ENCODE results near the gene PTGER1. TPM values are rescaled to one million over a fixed set of nuclear protein-coding genes. Genes with fewer than 3 reads are reported as not detected.
"Not testable (repeated sequence)": the region's sequence is repeated elsewhere in the genome, so short reads cannot be mapped to it uniquely, and the experiment has no call there.

PTGER1 gene, protein sequence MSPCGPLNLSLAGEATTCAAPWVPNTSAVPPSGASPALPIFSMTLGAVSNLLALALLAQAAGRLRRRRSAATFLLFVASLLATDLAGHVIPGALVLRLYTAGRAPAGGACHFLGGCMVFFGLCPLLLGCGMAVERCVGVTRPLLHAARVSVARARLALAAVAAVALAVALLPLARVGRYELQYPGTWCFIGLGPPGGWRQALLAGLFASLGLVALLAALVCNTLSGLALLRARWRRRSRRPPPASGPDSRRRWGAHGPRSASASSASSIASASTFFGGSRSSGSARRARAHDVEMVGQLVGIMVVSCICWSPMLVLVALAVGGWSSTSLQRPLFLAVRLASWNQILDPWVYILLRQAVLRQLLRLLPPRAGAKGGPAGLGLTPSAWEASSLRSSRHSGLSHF
- total RNA-seq, result not detected

DNA sequence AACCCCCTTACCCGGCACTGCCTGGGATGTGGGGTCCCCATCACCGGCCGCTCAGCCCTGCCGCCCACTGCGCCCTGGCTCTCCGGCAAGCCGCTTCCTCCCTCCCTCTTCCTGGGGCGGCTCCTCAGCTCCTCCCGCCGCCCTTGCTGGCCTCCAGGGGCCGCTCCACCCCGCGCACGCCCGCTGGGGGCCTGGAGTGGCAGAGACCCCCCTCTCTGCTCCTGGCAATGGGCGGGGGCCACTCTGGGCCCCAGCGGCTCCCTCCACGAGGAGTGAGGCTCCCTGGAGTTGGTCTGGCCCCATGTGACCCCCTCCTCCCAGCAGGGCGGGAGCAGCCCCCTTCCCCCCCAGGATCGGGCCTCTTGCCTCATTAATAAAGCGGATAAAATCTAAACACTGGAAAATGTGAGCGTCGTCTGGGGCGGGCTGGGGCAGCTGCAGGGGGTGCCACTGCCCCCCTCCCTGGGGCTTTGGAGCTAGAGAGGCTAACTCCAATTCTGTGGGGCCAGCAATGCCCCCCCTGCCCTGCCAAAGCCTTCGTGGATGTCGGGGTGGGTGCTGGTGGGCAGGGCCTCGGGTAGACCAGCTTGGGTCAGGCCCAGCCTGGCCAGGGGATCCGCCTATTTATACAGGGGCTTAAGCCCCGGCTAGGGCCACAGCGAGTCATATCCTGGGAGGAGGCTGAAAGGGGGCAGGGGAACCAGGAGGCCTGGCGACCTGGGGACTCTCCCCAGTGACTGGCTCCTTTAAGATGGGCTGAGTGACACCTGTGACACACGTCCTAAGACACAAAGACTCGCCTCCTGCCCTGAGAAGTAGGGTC, at the start of gene PTGER1:
Gene PTGER1 (minus strand): TSS at position 104 of the 823 bp plus-strand sequence. CDS start 1,034 bp downstream, outside the sequence.
- no peak for DNase-seq

DNA sequence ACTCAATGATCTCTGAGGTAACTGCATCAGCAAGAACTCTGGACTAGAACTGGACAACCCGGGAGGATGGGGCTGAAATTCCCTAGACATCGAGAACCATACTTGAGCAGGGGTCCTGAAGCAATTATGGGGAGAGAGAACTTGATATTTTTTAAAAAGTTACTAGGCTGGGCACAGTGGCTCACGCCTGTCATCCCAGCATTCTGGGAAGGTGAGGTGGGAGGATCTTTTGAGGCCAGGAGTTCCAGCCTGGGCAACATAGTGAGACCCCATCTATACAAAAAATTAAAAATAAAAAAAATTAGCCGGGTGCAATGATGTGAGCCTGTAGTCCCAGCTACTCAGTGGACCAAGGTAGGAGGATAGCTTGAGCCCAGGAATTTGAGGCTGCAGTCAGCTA, 45.4 kb upstream of the PTGER1 start:
- DNase-seq, result no peak

GRCh38 chr19:14519860-14520407, 44.8 kb upstream of the PTGER1 start:
- DNase-seq, result no peak

DNA sequence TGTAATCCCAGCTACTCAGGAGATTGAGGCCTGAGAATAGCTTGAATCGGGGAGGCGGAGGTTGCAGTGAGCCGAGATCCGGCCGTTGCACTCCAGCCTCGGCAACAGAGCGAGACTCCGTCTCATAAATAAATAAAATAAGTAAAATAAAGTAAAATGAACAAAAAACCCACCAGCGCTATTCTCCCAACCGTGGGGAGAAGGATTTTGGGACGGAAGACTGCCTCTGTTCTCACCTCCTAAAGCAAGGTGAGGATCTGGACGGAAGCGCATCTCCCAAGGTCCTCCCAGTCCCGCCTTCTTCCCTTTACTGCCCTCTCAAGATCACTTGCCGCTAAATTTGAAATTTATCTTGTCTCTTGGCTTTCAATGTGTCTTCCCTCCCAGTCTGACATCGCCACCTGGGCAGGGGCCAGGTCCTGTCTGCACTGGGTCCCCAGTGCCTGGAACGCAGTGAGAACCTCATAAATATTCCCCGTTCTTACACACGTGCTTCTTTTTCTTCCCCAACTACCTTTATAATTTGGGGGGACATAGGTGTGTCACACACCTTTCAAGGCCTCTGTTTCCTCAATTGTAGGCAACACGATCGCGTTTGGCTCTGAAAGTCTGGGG, 44.2 kb upstream of the PTGER1 start:
- no peak for DNase-seq

DNA sequence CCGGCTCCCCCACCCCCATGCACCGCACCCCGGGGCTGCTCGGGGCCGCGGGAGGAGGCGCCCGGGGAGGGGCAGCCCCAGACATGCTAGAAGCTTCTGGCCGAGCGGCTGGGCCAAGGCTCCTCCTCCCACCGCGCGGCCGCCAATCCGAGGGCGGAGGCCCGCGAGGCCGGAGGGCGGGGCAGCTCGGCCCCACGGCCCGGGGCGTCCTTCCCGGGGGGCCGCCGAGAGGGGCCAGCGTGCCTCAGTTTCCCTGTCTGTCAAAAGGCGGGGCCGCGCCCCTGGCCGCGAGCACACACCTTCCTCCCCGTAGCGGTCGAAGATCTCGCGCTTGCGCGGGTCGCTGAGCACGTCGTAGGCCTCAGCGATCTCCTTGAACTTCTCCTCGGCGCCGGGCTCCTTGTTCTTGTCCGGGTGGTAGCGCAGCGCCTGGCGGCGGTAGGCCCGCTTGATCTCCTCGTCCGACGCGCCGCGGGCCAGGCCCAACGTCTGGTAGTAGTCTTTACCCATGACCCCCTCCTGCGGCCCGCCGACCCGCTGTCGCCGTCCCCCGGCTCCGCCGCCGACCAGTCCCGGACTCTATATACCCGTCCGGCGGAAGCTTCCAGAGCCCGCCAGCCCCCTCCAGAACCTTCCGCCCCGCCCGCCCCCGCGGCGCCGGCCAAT, 42.8 kb upstream of the PTGER1 start, which contains the start of gene DNAJB1:
Gene DNAJB1 (minus strand): TSS at position 558 of the 666 bp plus-strand sequence. CDS start 48 bp downstream, at position 510.
- DNase-seq, result peak; percentile 42

- no peak for DNase-seq
Observed at GRCh38 chr19:14517446-14517839, 42.3 kb upstream of the PTGER1 start.

GRCh38 chr19:14516746-14517438, 41.7 kb upstream of the PTGER1 start:
- no peak for DNase-seq

DNA sequence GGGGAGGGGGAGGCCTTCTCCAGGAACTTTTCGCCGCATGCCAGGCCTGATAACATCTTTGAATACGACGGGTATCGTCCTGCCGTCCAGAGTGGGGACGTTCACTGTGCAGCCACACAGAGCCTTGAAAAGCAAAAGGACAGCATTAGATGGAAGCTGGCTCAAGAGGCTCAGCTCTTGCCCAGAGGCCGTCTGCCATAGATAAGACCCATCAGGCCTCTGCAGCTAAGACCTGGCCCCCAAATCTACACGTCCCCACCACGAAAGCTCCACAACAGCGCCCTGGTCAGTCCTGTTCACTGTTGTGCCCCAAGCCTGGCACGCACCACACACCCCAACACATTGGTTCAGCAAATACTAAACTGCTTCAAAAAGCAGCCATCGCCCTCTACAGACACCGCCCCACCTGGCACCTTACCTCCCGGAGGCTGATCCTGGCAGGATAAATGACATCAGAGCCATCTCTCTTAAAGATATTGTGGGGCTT, 40.9 kb upstream of the PTGER1 start:
- DNase-seq, result no peak

DNA sequence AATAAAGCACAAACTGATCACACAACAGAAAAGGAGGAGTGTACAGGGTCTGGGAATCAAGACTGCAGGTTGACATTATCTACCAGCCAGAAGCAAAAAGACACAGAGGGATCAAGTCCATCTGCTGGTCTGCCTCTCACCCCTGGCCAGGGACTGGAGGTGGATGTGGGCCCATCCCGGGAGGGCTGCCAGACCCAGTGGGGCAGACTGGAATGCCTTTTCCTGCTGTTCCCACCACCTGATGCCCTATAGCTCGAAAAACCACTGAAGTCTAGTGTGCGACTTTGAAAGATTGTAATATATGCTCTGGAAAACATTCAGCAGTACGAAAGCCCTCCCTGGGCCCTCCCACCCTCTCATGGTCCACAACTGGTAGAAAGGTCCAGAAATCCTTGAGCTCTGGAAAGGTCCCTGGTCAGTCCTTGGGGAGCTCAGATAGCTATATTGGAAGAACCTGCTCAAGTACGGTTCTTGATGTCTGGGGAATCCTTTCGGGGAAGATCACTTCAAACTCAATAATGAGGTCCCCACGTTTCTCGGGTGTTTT, 40.4 kb upstream of the PTGER1 start:
- DNase-seq, result no peak

DNA sequence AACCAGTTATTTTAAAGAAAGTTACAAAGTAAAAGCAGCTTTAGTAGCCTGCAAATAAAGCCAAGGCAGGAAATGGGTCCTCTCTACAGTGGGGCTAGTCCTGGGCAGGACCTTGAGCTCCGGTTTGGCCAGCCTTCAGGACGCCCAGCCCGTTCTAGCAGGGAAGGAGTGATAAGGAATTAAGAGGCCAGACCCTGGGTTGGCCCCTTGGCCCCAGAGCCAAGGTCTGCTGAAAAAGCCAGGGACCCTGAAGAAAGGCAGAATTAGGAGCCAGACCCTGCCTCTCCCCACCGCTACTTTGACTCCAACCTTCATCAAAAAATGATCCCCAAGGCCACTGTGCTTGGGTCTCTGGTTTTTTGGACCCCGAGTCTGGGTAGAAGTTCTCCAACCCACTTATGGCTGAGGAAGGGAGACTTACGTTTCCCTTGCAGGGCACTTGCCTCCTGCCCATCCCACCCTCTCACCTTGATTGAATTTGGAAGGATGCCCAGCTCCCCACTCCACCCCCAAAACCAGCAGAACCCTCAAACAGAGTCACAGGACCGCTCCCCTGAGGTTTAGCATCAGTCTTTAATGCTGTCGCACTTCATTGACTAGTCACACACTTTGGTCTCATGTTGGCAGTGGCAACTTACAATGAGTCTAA, 39.2 kb upstream of the PTGER1 start:
- DNase-seq, result no peak

DNA sequence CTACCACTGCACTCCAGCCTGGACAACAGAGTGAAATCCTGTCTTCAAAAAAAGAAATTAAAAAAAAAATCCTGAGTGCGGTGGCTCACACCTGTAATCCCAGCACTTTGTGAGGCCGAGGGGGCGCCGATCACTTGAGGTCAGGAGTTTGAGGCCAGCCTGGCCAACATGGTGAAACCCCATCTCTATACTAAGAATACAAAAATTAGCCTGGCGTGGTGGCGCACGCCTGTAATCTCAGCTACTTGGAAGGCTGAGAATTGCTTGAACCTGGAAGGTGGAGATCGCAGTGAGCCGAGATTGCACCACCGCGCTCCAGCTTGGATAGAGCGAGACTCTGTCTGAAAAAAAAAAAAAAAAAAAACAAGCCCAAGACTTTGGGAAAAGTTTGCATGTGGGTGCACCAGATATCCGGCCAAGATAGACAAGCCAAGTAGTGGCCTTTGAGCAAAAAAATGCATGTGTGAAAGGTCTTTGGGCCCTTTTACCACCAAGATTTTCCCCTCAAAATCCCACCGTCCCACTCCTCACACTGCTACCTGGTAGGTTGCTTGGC, 37.3 kb upstream of the PTGER1 start:
- no peak for DNase-seq

DNA sequence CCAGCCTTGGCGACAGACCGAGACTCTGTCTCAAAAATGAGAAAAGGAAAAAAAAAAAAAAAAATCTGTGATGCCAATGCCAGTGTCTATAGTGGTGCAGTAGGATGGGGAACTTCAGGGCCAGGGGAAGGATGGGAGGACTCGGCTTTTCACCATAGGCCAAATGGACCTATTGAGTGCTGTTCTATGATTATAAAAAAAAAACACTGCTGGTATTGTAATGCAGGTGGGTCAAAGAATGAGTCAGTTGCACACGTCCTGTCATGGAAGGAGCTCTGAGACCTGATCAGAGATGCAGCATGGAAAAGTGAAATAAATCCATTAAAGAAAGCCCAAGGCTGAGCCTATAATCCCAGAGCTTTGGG, 36.1 kb upstream of the PTGER1 start:
- DNase-seq, result no peak

DNA sequence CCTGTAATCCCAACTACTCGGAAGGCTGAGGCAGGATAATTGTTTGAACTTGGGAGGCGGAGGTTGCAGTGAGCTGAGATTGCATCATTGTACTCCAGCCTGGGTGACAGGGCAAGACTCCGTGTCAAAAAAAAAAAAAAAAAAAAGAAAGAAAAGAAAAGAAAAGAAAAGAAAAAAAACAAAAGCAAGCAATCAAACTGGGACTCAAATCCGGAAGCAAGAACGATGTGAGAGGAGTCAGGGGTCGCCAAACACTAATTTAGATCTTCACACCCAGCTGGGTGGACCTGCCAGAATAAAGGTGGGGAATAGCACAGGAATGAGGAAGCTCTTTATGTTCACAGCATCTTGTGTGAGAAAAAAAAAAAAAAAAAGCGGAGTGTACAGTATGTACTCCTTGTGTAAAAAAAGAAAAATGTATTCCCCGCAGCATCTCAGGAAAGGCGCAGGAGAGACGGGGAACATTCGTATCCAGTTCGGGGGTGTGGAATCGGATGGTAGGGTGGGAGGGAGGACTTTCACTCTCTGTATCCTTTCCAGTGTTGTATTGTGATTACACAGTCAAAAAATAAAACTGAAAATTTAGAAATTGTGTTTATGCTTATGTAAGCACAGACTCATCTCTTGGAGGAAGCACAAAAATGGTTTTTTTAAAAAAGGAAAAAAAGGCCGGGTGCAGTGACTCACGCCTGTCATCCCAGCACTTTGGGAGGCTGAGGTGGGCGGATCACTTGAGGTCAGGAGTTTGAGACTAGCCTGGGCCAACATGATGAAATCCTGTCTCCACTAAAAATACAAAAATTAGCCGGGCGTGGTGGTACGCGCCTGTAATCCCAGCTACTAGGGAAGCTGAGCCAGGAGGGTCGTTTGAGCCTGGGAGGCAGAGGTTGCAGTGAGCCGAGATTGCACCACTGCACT, 35.4 kb upstream of the PTGER1 start:
- no peak for DNase-seq

GRCh38 chr19:14507704-14508542, 32.8 kb upstream of the PTGER1 start:
- no peak for DNase-seq

GRCh38 chr19:14505488-14506239, 30.5 kb upstream of the PTGER1 start:
- peak; percentile 61 for DNase-seq

GRCh38 chr19:14504575-14504974, 29.4 kb upstream of the PTGER1 start:
- DNase-seq, result not testable (repeated sequence)

DNA sequence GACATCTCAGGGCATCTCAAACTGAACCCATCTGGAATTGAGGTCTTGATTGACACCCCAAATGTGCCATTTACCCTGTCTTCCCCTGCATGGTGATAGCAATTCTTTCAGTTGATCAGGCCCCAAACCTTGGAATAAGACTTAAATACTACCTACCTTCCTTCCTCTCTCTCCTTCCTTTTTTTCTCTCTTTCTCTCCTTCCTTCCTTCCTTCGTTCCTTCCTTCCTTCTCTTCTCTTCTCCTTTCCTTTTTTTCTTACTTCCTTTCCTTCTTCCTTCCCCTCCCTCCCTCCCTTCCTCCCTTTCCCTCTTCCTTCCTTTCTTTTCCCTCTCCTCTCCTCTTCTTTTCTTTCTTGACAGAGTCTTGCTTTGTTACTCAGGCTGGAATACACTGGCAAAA, 28.1 kb upstream of the PTGER1 start:
- no peak for DNase-seq
